Ammon's horn (tissue), 1 donor: Measurements from ENCODE around the gene MT1F.
A peak's percentile ranks its signal among the peaks of the same experiment; 100 is the strongest.
"Not testable (repeated sequence)": the region's sequence is repeated elsewhere in the genome, so short reads cannot be mapped to it uniquely, and the experiment has no call there.

Experiments
- DNase-seq: peaks from one replicate; pipeline ENCODE4 v3.0.0-alpha.2; 2016; ENCODE audit warnings: low spot score

MT1F gene

GRCh38 chr16:56645311-56645710, 12.4 kb upstream of the MT1F start:
- DNase-seq: no peak

- no peak for DNase-seq
Observed at GRCh38 chr16:56645838-56646237, 11.9 kb upstream of the MT1F start.

GRCh38 chr16:56647641-56648431, 9.9 kb upstream of the MT1F start:
- DNase-seq: no peak

GRCh38 chr16:56649271-56649670, 8.5 kb upstream of the MT1F start:
- no peak for DNase-seq

- no peak for DNase-seq
Observed at GRCh38 chr16:56649820-56650219, 7.9 kb upstream of the MT1F start.

GRCh38 chr16:56651586-56651985, 6.2 kb upstream of the MT1F start, which contains the start of gene MT1B:
Gene MT1B, plus strand, starts transcription at chr16:56651886. Its CDS starts 68 bp downstream, at chr16:56651954.
- no peak for DNase-seq

- DNase-seq: no peak
Observed at GRCh38 chr16:56652600-56652999, 5.2 kb upstream of the MT1F start.

- no peak for DNase-seq
Observed at GRCh38 chr16:56653218-56653617, 4.5 kb upstream of the MT1F start.

- no peak for DNase-seq
Observed at GRCh38 chr16:56658327-56658875, 642 bp downstream of the MT1F start.

GRCh38 chr16:56662357-56663354, 4.9 kb downstream of the MT1F start:
- DNase-seq: peak; percentile 21

- DNase-seq: no peak
Observed at GRCh38 chr16:56664506-56664905, 6.7 kb downstream of the MT1F start.

GRCh38 chr16:56665286-56666261, 7.8 kb downstream of the MT1F start:
- not testable (repeated sequence) for DNase-seq

- DNase-seq: peak; percentile 52
Observed at GRCh38 chr16:56667581-56668571, 10.1 kb downstream of the MT1F start, which contains the start of gene MT1G. Gene MT1G, minus strand, starts transcription at chr16:56668065. Its CDS starts 72 bp downstream, at chr16:56667993.

GRCh38 chr16:56669005-56669839, 11.5 kb downstream of the MT1F start, which contains the start of gene MT1H:
Gene MT1H, plus strand, starts transcription at chr16:56669814. Its CDS starts 71 bp downstream, at chr16:56669885.
- no peak for DNase-seq

- no peak for DNase-seq
Observed at GRCh38 chr16:56669840-56670619, 12.3 kb downstream of the MT1F start.

GRCh38 chr16:56670620-56670934, 12.8 kb downstream of the MT1F start:
- no peak for DNase-seq

GRCh38 chr16:56671691-56672090, 13.9 kb downstream of the MT1F start:
- peak; percentile 33 for DNase-seq

GRCh38 chr16:56672171-56672570, 14.4 kb downstream of the MT1F start:
- not testable (repeated sequence) for DNase-seq
